ENCODE results near the gene STXBP2. TPM values are rescaled to one million over a fixed set of nuclear protein-coding genes. Genes with fewer than 3 reads are reported as not detected.
A peak's percentile ranks its signal among the peaks of the same experiment; 100 is the strongest.

Gene STXBP2
- total RNA-seq, 1 experiment from 2014 or later, result 92.5 TPM

GRCh38 chr19:7603919-7604318 is 33.0 kb upstream of the STXBP2 start:
- H2BK120ac ChIP-seq (ENCODE audit: low read depth, low read length, poor library complexity, severe bottlenecking), result no peak overlapping the region
- no peak for DNase-seq
- H3K36me3 Mint-ChIP-seq (ENCODE audit: insufficient read depth in 1 of 3, low read depth in 3 of 3), result peaks cover 8 to 23% (median 17%) of the 10 kb centered on the region in 3 experiments
- H3K4ac ChIP-seq (ENCODE audit: low read depth, low read length), result no peak overlapping the region
- no peak overlapping the region for H2AK5ac ChIP-seq (ENCODE audit: insufficient read length, low read length)
- no peak overlapping the region for H3K18ac ChIP-seq (ENCODE audit: insufficient read length, low read depth, low read length)
- H3K4me1 ChIP-seq (ENCODE audit: insufficient read depth, low read length), result no peaks in the 10 kb centered on the region; the same call in 1 of the 2 replicates
- H3K4me1 Mint-ChIP-seq, result peaks cover 5 to 23% of the 10 kb centered on the region in 2 experiments
- no peak overlapping the region for H2BK15ac ChIP-seq (ENCODE audit: low read depth, low read length)
- no peaks in the 10 kb centered on the region for H3K27me3 ChIP-seq (ENCODE audit: insufficient read depth, low read length)
- no peak overlapping the region for H4K91ac ChIP-seq (ENCODE audit: insufficient read length, low read depth, low read length)
- H3K14ac ChIP-seq (ENCODE audit: insufficient read depth, low read length), result no peak overlapping the region
- H2BK12ac ChIP-seq (ENCODE audit: insufficient read length, low read depth, low read length), result no peak overlapping the region
- H2BK20ac ChIP-seq (ENCODE audit: low read depth, low read length, poor library complexity, severe bottlenecking), result no peak overlapping the region
- H3K4me3 Mint-ChIP-seq, result no peak overlapping the region
- H4K8ac ChIP-seq (replicated peaks; ENCODE audit: insufficient read length, low read depth, low read length), result no peak overlapping the region
- no peak overlapping the region for H4K5ac ChIP-seq (ENCODE audit: insufficient read length, low read depth, low read length)
- no peaks in the 10 kb centered on the region for H3K79me2 ChIP-seq (ENCODE audit: insufficient read depth, low read length)
- H3K23ac ChIP-seq (ENCODE audit: insufficient read length, low read depth, low read length), result no peak overlapping the region
- H2BK5ac ChIP-seq (ENCODE audit: insufficient read length, low read length), result no peak overlapping the region
- peaks cover 1% of the 10 kb centered on the region; the same call in 1 of the 2 replicates for H3K27me3 Mint-ChIP-seq (ENCODE audit: low read depth)
- no peaks in the 10 kb centered on the region for H3K9me3 ChIP-seq (ENCODE audit: control insufficient read depth, low read depth, low read length)
- no peak for TF ChIP-seq CTCF (conservative IDR thresholded peaks at IDR 0.05)
- peaks cover 0 to 2% of the 10 kb centered on the region in 2 experiments; a peak in 1 of 5 replicates for H3K9me3 Mint-ChIP-seq
- H4K20me1 ChIP-seq (ENCODE audit: control insufficient read depth, insufficient read depth, insufficient read length), result no peaks in the 10 kb centered on the region
- H3K4me2 ChIP-seq (ENCODE audit: insufficient read depth, insufficient read length, low read length), result no peak overlapping the region
- H3K27ac Mint-ChIP-seq, result peak overlapping the region; percentile 27 to 71 (median 59); a peak in 5 of 7 replicates
- no peak overlapping the region for H3K27ac ChIP-seq (ENCODE audit: insufficient read length, low read depth, low read length)
- no CpG with 5 or more reads among the region's 9 CpGs for WGBS (ENCODE audit: extremely low coverage, insufficient read length, low lambda C conversion rate)
- no peaks in the 10 kb centered on the region for H3K23me2 ChIP-seq (ENCODE audit: insufficient read length, low read depth, low read length, poor library complexity, severe bottlenecking)
- H2AFZ ChIP-seq (ENCODE audit: low read length), result no peak overlapping the region
- H3T11ph ChIP-seq (ENCODE audit: low read length), result no peak overlapping the region
- H3K79me1 ChIP-seq (ENCODE audit: insufficient read depth, low read depth, low read length, poor library complexity, severe bottlenecking), result peaks cover 5% of the 10 kb centered on the region
- no peak overlapping the region for H3K56ac ChIP-seq (ENCODE audit: insufficient read length, low read depth, low read length)
- H3K9ac ChIP-seq (ENCODE audit: extremely low read depth, insufficient read length, low read length), result no peak overlapping the region
